Endometrial microvascular endothelial cells (primary cell): ENCODE results near the gene POC1A. TPM values are rescaled to one million over a fixed set of nuclear protein-coding genes. Genes with fewer than 3 reads are reported as not detected.
"Not testable (repeated sequence)": the region's sequence is repeated elsewhere in the genome, so short reads cannot be mapped to it uniquely, and the experiment has no call there.

Experiments used
- in situ Hi-C: cut with HindIII; loops from 2 replicates; pipeline ENCODE4 v1.10.0; 2017; ENCODE audit warnings: low sequenced_read_pairs, low pct_unique_long_range_greater_than_20kb; ENCODE audit errors: inconsistent ontology term
- total RNA-seq: library from RNA; depleted of rRNA; stranded (reverse); fragments of >200 nt; gene quantifications from one replicate; pipeline ENCODE4 v1.2.3, GENCODE V29; 2015; ENCODE audit errors: inconsistent ontology term

POC1A gene
- total RNA-seq, 1 donor from 2014 or later: 12.6 TPM

GRCh38 chr3:52185837-52186236 is 31.6 kb upstream of the POC1A start:
- in situ Hi-C loops: no loop called here

GRCh38 chr3:52185311-52185710 is 31.1 kb upstream of the POC1A start:
- in situ Hi-C loops: no loop called here

GRCh38 chr3:52184690-52185089 is 30.5 kb upstream of the POC1A start:
- in situ Hi-C loops: no loop called here

- in situ Hi-C loops: no loop called here
These were observed 29.7 kb upstream of the POC1A start for GRCh38 chr3:52183786-52184445.

GRCh38 chr3:52182691-52183090 is 28.5 kb upstream of the POC1A start:
- in situ Hi-C loops: no loop called here

- in situ Hi-C loops: no loop called here
These were observed 28.0 kb upstream of the POC1A start for GRCh38 chr3:52182196-52182595.

GRCh38 chr3:52181543-52181942 is 27.3 kb upstream of the POC1A start:
- in situ Hi-C loops: no loop called here

- in situ Hi-C loops: no loop called here
These were observed 24.3 kb upstream of the POC1A start for GRCh38 chr3:52178537-52178936.

GRCh38 chr3:52178126-52178525 is 23.9 kb upstream of the POC1A start:
- in situ Hi-C loops: not testable (repeated sequence)

- in situ Hi-C loops: no loop called here
These were observed 23.4 kb upstream of the POC1A start for GRCh38 chr3:52177701-52178042.

GRCh38 chr3:52176951-52177700 is 22.9 kb upstream of the POC1A start:
- in situ Hi-C loops: no loop called here

GRCh38 chr3:52176180-52176752 is 22.0 kb upstream of the POC1A start:
- in situ Hi-C loops: no loop called here

- in situ Hi-C loops: no loop called here
These were observed 21.4 kb upstream of the POC1A start for GRCh38 chr3:52175416-52176179.

GRCh38 chr3:52174896-52175295 is 20.7 kb upstream of the POC1A start:
- in situ Hi-C loops: no loop called here

- in situ Hi-C loops: no loop called here
These were observed 18.9 kb upstream of the POC1A start for GRCh38 chr3:52173101-52173500.

- in situ Hi-C loops: no loop called here
These were observed 18.1 kb upstream of the POC1A start for GRCh38 chr3:52172262-52172757.

GRCh38 chr3:52171514-52172261 is 17.5 kb upstream of the POC1A start:
- in situ Hi-C loops: no loop called here

- in situ Hi-C loops: not testable (repeated sequence)
These were observed 16.0 kb upstream of the POC1A start for GRCh38 chr3:52170217-52170616.

- in situ Hi-C loops: no loop called here
These were observed 13.0 kb upstream of the POC1A start for GRCh38 chr3:52167240-52167639.
